CD4-positive, alpha-beta memory T cell (primary cell): Measurements from ENCODE around the gene MET. TPM values are rescaled to one million over a fixed set of nuclear protein-coding genes. Genes with fewer than 3 reads are reported as not detected.

ENCODE experiments used
- CTCF ChIA-PET: fragments of 350-600 bp; sonication (Branson Sonifier 250); formaldehyde crosslinking; loops from one replicate; lab custom pipeline; 2021; ENCODE audit warnings: inconsistent platforms; ENCODE audit not compliant: partially characterized antibody; lab: Charles Lee
- POLR2A ChIA-PET: fragments of 350-600 bp; sonication (Branson Sonifier 250); formaldehyde crosslinking; loops from one replicate; lab custom pipeline; 2021; ENCODE audit not compliant: partially characterized antibody; lab: Charles Lee
- DNase-seq, 5 donors: peaks; one replicate each; pipeline versions ENCODE4 v3.0.0 to v3.0.0-alpha.2; 2020 to 2022; ENCODE audit warnings: mixed read lengths in 1 of 5
- H3K27ac ChIP-seq: one replicate; pipeline ENCODE4 v1.7.0; 2013; ENCODE audit warnings: low read depth, low read length
- H3K27me3 ChIP-seq: 2 replicates; pipeline ENCODE4 v1.7.0; 2013; ENCODE audit warnings: mild to moderate bottlenecking, low read length, moderate library complexity; ENCODE audit not compliant: insufficient read depth
- H3K36me3 ChIP-seq: 2 replicates; pipeline ENCODE4 v1.7.0; 2013; ENCODE audit warnings: mild to moderate bottlenecking, low read length, moderate library complexity; ENCODE audit not compliant: insufficient read depth
- H3K4me1 ChIP-seq: 2 replicates; pipeline ENCODE4 v1.7.0; 2013; ENCODE audit warnings: mild to moderate bottlenecking, low read length, moderate library complexity; ENCODE audit not compliant: insufficient read depth
- H3K4me3 ChIP-seq, 2 donors: one replicate each; pipeline ENCODE4 v1.7.0; 2013; ENCODE audit warnings: low read length in 2 of 2, mild to moderate bottlenecking in 1 of 2
- H3K9me3 ChIP-seq, 2 donors: one replicate each; pipeline ENCODE4 v1.7.0; 2013; ENCODE audit warnings: low read length in 2 of 2, control low read depth in 1 of 2; ENCODE audit not compliant: control insufficient read depth in 1 of 2
- H3K27ac Mint-ChIP-seq, 7 donors: one replicate each; pipeline ENCODE4 v1.8.0; 2020 to 2021; ENCODE audit warnings: mixed read lengths in 7 of 7, mild to moderate bottlenecking in 6 of 7, inconsistent platforms in 3 of 7, moderate library complexity in 3 of 7
- H3K27me3 Mint-ChIP-seq, 2 donors: one replicate each; pipeline ENCODE4 v1.8.0; 2020 to 2021; ENCODE audit warnings: mixed read lengths in 2 of 2
- H3K36me3 Mint-ChIP-seq, 2 donors: one replicate each; pipeline ENCODE4 v1.8.0; 2020 to 2021; ENCODE audit warnings: mixed read lengths in 2 of 2, inconsistent platforms in 1 of 2, mild to moderate bottlenecking in 1 of 2
- H3K4me1 Mint-ChIP-seq, 4 donors: one replicate each; pipeline ENCODE4 v1.8.0; 2020 to 2021; ENCODE audit warnings: mixed read lengths in 4 of 4, mild to moderate bottlenecking in 1 of 4
- H3K4me3 Mint-ChIP-seq, 8 donors: one replicate each; pipeline ENCODE4 v1.8.0; 2020 to 2021; ENCODE audit warnings: mixed read lengths in 8 of 8, mild to moderate bottlenecking in 7 of 8, moderate library complexity in 6 of 8, inconsistent platforms in 3 of 8
- H3K9me3 Mint-ChIP-seq, 8 donors: one replicate each; pipeline ENCODE4 v1.8.0; 2020 to 2021; ENCODE audit warnings: mixed read lengths in 8 of 8, mild to moderate bottlenecking in 5 of 8, inconsistent platforms in 3 of 8, moderate library complexity in 1 of 8
- intact Hi-C: fragments of 100-400 bp; cut with micrococcal nuclease; formaldehyde crosslinking; loops from one replicate; pipeline ENCODE4 v1.15.1; 2023
- polyA plus RNA-seq, 2 donors: library from polyadenylated mRNA; unstranded; fragments of 300-500 nt; fragmentation: Illumina TruSeq; gene quantifications; one replicate each; pipeline ENCODE4 v1.2.3, GENCODE V29; 2021
- total RNA-seq, 2 experiments: library from RNA; stranded (reverse); gene quantifications; one replicate each; pipeline ENCODE4 v1.2.3, GENCODE V29; 2021

The MET gene
- total and polyA plus RNA-seq, 4 experiments from 2014 or later = 0.23 to 0.47 TPM; not detected in 2

GRCh38 chr7:116771640-116772039 lies 99.6 kb downstream of the MET start:
- Histone ChIP-seq H3K36me3 (no peaks in the 10 kb centered on the region), H3K9me3 (no peaks in the 10 kb centered on the region), H3K27me3 (no peaks in the 10 kb centered on the region), H3K4me3 (no peak overlapping the region), H3K4me1 (no peaks in the 10 kb centered on the region), H3K27ac (no peak overlapping the region)
- intact Hi-C loops = no loop called here
- H3K4me1 Mint-ChIP-seq = no peaks in the 10 kb centered on the region
- peaks cover 6 to 7% of the 10 kb centered on the region in 2 donors for H3K27me3 Mint-ChIP-seq
- ChIA-PET CTCF (no interaction called here), POLR2A (no interaction called here)
- no peak for DNase-seq
- no peaks in the 10 kb centered on the region for H3K9me3 Mint-ChIP-seq
- H3K27ac Mint-ChIP-seq = no peak overlapping the region
- no peak overlapping the region for H3K4me3 Mint-ChIP-seq
- no peaks in the 10 kb centered on the region for H3K36me3 Mint-ChIP-seq

GRCh38 chr7:116772423-116772863 lies 100.4 kb downstream of the MET start:
- Mint-ChIP-seq H3K36me3 (no peaks in the 10 kb centered on the region), H3K9me3 (no peaks in the 10 kb centered on the region), H3K27ac (no peak overlapping the region), H3K27me3 (peaks cover 6 to 7% of the 10 kb centered on the region in 2 donors), H3K4me3 (no peak overlapping the region), H3K4me1 (no peaks in the 10 kb centered on the region)
- H3K27me3 ChIP-seq = no peaks in the 10 kb centered on the region
- no peak for DNase-seq
- intact Hi-C loops = no loop called here
- ChIA-PET POLR2A (no interaction called here), CTCF (no interaction called here)
- no peaks in the 10 kb centered on the region for H3K9me3 ChIP-seq
- no peaks in the 10 kb centered on the region for H3K36me3 ChIP-seq
- H3K4me3 ChIP-seq = no peak overlapping the region
- H3K4me1 ChIP-seq = no peaks in the 10 kb centered on the region
- H3K27ac ChIP-seq = no peak overlapping the region

- H3K27me3 Mint-ChIP-seq = peaks cover 6 to 7% of the 10 kb centered on the region in 2 donors
- no peak overlapping the region for H3K27ac Mint-ChIP-seq
- intact Hi-C loops = no loop called here
These were observed 101.1 kb downstream of the MET start for GRCh38 chr7:116772926-116773749.

GRCh38 chr7:116776046-116776445 lies 104.0 kb downstream of the MET start:
- no peaks in the 10 kb centered on the region for H3K27me3 ChIP-seq
- Mint-ChIP-seq H3K9me3 (no peaks in the 10 kb centered on the region), H3K36me3 (no peaks in the 10 kb centered on the region), H3K4me3 (no peak overlapping the region), H3K27ac (no peak overlapping the region), H3K4me1 (no peaks in the 10 kb centered on the region), H3K27me3 (peaks cover 0 to 2% of the 10 kb centered on the region in 2 donors)
- intact Hi-C loops = no loop called here
- no peak for DNase-seq
- H3K9me3 ChIP-seq = no peaks in the 10 kb centered on the region
- no peaks in the 10 kb centered on the region for H3K36me3 ChIP-seq
- POLR2A ChIA-PET = no interaction called here
- H3K27ac ChIP-seq = no peak overlapping the region
- CTCF ChIA-PET = no interaction called here
- no peak overlapping the region for H3K4me3 ChIP-seq
- no peaks in the 10 kb centered on the region for H3K4me1 ChIP-seq

More at GRCh38 chr7:116772926-116773749, 101.1 kb downstream of the MET start:
- Mint-ChIP-seq H3K36me3 (no peaks in the 10 kb centered on the region), H3K4me3 (no peak overlapping the region), H3K4me1 (no peaks in the 10 kb centered on the region), H3K9me3 (no peaks in the 10 kb centered on the region)
- Histone ChIP-seq H3K36me3 (no peaks in the 10 kb centered on the region), H3K4me1 (no peaks in the 10 kb centered on the region), H3K27me3 (no peaks in the 10 kb centered on the region), H3K27ac (no peak overlapping the region), H3K9me3 (no peaks in the 10 kb centered on the region), H3K4me3 (no peak overlapping the region)
- ChIA-PET CTCF (no interaction called here), POLR2A (no interaction called here)
- DNase-seq = no peak

- H3K4me1 ChIP-seq = no peaks in the 10 kb centered on the region
- DNase-seq = no peak
- Mint-ChIP-seq H3K27ac (no peak overlapping the region), H3K4me3 (no peak overlapping the region), H3K36me3 (no peaks in the 10 kb centered on the region), H3K9me3 (no peaks in the 10 kb centered on the region), H3K27me3 (peaks cover 0 to 2% of the 10 kb centered on the region in 2 donors), H3K4me1 (no peaks in the 10 kb centered on the region)
- CTCF ChIA-PET = no interaction called here
- no peak overlapping the region for H3K4me3 ChIP-seq
- intact Hi-C loops = no loop called here
- POLR2A ChIA-PET = no interaction called here
- H3K9me3 ChIP-seq = no peaks in the 10 kb centered on the region
- no peak overlapping the region for H3K27ac ChIP-seq
- no peaks in the 10 kb centered on the region for H3K27me3 ChIP-seq
- no peaks in the 10 kb centered on the region for H3K36me3 ChIP-seq
These were observed 104.8 kb downstream of the MET start for GRCh38 chr7:116776610-116777289.

- Mint-ChIP-seq H3K27ac (no peak overlapping the region), H3K4me1 (no peaks in the 10 kb centered on the region), H3K27me3 (no peaks in the 10 kb centered on the region), H3K36me3 (no peaks in the 10 kb centered on the region), H3K9me3 (no peaks in the 10 kb centered on the region), H3K4me3 (no peak overlapping the region)
- Histone ChIP-seq H3K9me3 (no peaks in the 10 kb centered on the region), H3K27me3 (no peaks in the 10 kb centered on the region), H3K4me3 (no peak overlapping the region), H3K4me1 (no peaks in the 10 kb centered on the region), H3K36me3 (no peaks in the 10 kb centered on the region), H3K27ac (no peak overlapping the region)
- intact Hi-C loops = no loop called here
- ChIA-PET CTCF (no interaction called here), POLR2A (no interaction called here)
- no peak for DNase-seq
These were observed 105.8 kb downstream of the MET start for GRCh38 chr7:116777651-116778281.

GRCh38 chr7:116779216-116779615 lies 107.2 kb downstream of the MET start:
- H3K4me1 Mint-ChIP-seq = no peaks in the 10 kb centered on the region
- no peaks in the 10 kb centered on the region for H3K36me3 Mint-ChIP-seq
- H3K27me3 Mint-ChIP-seq = no peaks in the 10 kb centered on the region
- no peak overlapping the region for H3K27ac ChIP-seq
- no peak overlapping the region for H3K27ac Mint-ChIP-seq
- POLR2A ChIA-PET = no interaction called here
- H3K9me3 Mint-ChIP-seq = no peaks in the 10 kb centered on the region
- CTCF ChIA-PET = no interaction called here
- no peaks in the 10 kb centered on the region for H3K27me3 ChIP-seq
- no peaks in the 10 kb centered on the region for H3K9me3 ChIP-seq
- intact Hi-C loops = no loop called here
- no peaks in the 10 kb centered on the region for H3K36me3 ChIP-seq
- no peaks in the 10 kb centered on the region for H3K4me1 ChIP-seq
- H3K4me3 Mint-ChIP-seq = no peak overlapping the region
- DNase-seq = no peak
- no peak overlapping the region for H3K4me3 ChIP-seq
